OCI-LY1 (cell line): ENCODE results near the gene TTLL5.

ENCODE experiments used
- CTCF ChIP-seq: fragments of 200-600 bp; sonication (generic), shearing (Covaris generic); IDR thresholded peaks from 2 replicates; pipeline ENCODE4 v1.5.1; 2017; ENCODE audit warnings: mild to moderate bottlenecking, antibody characterized with exemption, low read length, moderate library complexity, mixed read lengths
- EZH2 ChIP-seq: fragments of 200-600 bp; sonication (generic), shearing (Covaris generic); IDR thresholded peaks from 2 replicates; pipeline ENCODE4 v1.8.0; 2017; ENCODE audit warnings: borderline replicate concordance, mixed run types, mild to moderate bottlenecking, antibody characterized with exemption, low read length, moderate library complexity, mixed read lengths

GRCh38 chr14:75734854-75735253 lies 73.8 kb downstream of the TTLL5 start:
- TF ChIP-seq CTCF (no peak), EZH2 (no peak)
